DLD1 (cell line): ENCODE measurements around the gene OXCT1.
"Not testable (repeated sequence)": the region's sequence is repeated elsewhere in the genome, so short reads cannot be mapped to it uniquely, and the experiment has no call there.

Source experiments
- in situ Hi-C: cut with HindIII; loops from 2 replicates; pipeline ENCODE4 v1.10.0; 2017; ENCODE audit warnings: low sequenced_read_pairs

Gene OXCT1

DNA sequence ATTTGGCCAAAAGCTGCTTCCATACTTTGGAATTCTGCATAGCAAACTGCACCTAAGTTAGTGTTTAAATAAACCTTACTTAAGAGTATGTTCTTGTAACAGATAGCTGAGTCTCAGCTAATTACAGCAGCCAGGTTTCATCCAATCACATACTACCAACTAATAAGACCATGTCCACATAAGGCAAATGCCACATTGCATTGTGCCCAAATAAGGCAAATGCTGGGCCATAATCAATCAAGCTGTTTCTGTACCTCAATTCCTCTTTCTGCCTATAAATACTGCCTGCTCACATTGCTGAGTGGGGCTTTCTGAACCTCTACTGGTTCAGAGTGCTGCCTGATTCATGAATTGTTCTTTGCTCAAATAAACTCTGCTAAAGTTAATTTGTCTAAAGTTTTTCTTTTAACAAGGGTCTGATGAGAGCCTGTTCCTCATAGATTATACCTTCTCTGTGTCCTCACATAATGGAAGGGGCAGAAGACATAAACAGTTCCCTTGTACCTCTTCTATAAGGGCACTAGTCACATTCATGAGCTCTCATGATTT lies 4.4 kb upstream of the OXCT1 start:
- in situ Hi-C loops = no loop called here

DNA sequence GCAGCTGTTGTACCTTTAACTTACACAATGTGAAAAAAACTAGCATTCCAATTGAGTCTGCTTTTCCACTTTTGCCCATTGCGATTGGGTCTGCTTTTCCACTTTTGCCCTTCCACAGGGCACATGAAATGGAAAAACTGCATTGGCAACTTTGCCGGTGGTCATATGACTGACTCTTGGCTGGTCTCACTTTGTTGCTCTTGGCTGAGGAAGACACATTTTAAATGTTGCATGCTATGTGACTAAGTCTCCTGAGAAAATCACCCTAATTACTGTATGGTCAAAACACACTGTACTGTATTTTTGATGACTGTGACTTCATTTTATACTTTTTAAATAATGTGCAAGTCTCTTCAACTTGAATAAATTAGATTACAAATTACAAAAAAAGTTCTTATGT lies 1.6 kb upstream of the OXCT1 start:
- in situ Hi-C loops = no loop called here

GRCh38 chr5:41870627-41871048 lies 413 bp upstream of the OXCT1 start:
- in situ Hi-C loops = no loop called here

- in situ Hi-C loops = no loop called here
These were observed 988 bp downstream of the OXCT1 start for GRCh38 chr5:41869151-41869723.

- in situ Hi-C loops = no loop called here
These were observed 6.2 kb downstream of the OXCT1 start for GRCh38 chr5:41863871-41864486.

GRCh38 chr5:41858890-41859289 lies 11.3 kb downstream of the OXCT1 start:
- in situ Hi-C loops = no loop called here

- in situ Hi-C loops = no loop called here
These were observed 12.2 kb downstream of the OXCT1 start for GRCh38 chr5:41857989-41858388.

GRCh38 chr5:41856644-41857491 lies 13.4 kb downstream of the OXCT1 start:
- in situ Hi-C loops = no loop called here

DNA sequence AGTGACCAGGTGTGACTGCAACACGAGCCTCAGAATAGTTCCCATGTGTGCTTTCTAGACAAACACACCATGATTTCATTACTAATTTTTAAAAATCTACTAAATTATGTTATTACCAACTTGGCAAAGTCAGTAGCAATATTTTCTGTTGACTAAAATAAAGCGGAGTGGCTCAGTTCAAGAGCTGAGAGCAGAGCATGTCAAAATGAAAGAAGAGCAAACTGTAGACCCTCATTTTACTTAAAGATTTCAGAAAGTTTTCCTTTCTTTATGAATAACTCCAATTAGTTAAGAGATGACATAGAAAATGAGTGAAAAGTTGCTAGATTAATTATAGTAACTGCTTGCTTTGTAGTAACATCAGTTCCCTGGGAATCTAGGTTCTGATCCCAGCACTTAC lies 17.9 kb downstream of the OXCT1 start:
- in situ Hi-C loops = no loop called here

DNA sequence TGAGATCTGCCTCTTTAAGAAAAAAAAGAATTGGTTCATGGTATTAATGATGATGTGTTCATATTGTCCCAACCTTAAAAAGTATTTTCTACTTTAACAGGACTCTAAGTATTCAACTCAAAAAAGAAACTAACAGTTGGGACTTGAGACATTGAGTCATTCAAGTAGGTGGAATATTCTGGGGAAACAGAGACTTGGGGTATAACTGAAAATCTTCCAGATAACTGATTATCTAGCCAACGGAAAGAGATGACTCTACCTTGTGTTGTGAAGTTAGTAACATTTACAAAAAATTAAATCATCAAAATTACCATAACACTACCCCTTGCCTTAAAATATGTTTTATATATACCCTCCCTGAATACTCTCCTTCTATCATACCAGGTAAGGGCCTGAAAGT lies 19.1 kb downstream of the OXCT1 start:
- in situ Hi-C loops = no loop called here

DNA sequence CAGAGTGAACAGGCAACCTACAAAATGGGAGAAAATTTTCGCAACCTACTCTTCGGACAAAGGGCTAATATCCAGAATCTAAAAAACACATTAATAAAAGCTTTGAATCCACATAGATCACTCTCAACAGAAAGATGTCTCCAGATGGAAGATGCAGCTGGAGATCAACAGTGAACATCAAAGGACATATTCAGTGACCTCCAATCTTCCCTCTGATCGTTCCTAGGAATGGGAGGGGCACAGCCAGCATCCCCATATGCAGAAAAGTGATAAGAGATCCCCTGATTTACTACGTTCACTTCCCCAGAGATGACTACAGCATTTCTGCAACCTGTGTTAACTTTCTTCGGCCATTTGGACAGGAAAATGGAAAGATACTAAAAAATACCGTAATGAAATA lies 21.2 kb downstream of the OXCT1 start:
- in situ Hi-C loops = no loop called here

DNA sequence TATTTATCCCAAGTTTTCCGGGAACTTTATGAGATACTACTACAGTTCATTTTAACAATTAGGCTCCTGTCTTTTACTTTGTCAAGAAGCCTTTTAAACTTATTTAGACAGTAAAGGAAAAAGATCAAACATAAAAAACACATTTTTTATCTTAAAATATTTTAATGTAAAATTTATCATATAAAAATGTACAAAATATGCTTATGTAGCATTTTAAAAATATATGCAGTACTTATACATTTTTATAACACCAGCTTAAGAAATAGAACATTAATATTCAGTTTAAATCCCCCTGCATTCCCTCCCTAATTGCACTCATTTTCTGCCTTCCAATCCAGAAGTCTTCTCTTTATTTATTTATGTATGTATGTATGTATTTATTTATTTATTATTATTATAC lies 24.5 kb downstream of the OXCT1 start:
- in situ Hi-C loops = not testable (repeated sequence)

GRCh38 chr5:41844502-41844901 lies 25.7 kb downstream of the OXCT1 start:
- in situ Hi-C loops = no loop called here

DNA sequence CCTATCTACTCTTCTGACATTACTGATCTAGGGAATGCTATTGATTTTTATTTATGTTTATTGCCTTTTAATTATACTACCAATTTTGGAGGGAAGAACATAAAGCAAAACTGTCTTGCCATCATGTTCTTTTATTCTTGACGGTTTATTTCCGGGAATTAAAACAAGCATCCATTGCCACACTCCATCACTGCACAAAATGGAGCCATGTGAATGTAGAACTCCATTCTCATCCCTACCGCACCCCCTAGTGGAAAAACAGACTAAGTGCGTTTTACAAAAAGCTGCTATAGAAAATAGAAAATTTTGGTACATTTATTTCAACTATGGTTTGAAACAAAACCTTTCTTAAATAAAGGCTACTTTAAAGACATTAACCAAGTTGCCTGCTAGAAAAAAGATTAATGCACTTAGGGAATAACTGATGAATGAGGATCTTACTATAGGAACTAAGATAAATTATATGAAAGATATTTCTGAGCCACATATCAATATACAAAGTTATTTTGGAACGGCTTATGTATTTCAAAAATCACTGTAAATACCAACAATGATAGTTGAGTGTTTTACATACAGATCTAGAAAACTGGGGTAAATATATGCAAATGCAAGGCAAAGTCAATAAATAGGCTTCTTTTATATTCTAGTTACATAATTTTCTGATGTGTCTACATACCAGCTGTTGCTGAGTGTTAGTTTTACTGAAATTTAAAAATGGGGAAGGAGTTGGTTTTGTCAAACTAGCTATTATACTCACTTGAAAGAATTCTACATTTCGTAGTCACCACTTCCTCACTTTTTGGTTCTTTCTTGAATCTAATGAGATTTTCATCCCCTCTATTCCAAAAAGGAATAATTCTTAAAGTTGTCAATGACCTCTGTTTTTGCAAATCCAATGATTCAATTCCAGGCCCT lies 26.5 kb downstream of the OXCT1 start:
- in situ Hi-C loops = no loop called here

DNA sequence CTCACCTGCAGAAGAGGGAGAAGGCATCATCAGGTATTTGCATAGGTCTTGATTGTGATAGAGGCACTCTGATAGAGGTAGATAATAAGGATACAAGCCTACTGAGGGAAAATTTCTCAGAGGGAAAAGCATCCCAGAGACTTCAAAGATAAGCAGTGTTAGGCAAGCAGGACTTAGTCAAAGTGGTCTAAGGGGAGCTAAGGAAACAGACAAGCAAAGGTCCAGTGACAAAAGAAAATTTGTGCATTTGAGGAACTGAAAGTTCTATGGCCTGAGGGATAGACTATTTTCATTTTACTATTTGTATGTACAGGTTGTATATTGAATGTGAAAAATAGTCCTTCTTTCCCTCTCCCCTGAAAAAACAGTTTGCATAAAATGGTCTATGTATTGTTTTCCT lies 27.4 kb downstream of the OXCT1 start:
- in situ Hi-C loops = no loop called here

DNA sequence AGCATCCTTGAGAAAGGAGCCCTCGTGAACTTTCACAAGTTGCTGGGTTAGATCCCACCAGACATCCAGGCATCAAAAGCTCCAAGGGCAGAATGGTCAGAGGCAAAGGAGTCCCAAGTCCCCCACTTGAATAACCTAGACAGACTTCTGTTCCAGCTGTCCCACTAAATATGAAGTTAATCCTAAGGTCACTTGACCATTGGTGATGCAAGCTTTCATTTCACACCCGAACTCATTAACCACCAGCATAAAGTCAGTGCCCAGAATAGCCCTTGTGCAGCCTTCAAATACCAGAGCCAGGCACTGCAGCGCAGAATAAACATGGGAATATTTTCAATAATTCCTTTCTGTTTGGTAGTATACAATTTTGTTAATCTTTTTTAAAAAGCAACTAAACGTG lies 28.9 kb downstream of the OXCT1 start:
- in situ Hi-C loops = no loop called here

DNA sequence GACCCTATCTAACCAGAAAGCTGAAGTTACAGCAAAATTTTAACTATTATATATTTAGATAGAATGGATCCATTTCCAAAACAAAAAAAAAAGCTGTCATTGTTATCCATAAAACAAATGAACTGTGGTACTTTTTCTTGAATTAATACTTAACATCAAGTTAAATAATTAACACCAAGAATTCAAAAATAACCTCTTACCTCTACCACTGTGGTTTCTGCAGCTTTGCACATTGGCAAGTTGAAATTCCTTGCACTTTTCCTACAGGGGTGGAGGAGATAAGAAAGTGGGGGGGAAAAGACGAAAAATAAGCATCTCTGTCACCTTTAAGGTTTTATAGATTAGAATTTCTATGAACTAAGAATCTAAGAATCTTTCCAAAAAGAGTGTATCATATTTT lies 30.0 kb downstream of the OXCT1 start:
- in situ Hi-C loops = no loop called here

DNA sequence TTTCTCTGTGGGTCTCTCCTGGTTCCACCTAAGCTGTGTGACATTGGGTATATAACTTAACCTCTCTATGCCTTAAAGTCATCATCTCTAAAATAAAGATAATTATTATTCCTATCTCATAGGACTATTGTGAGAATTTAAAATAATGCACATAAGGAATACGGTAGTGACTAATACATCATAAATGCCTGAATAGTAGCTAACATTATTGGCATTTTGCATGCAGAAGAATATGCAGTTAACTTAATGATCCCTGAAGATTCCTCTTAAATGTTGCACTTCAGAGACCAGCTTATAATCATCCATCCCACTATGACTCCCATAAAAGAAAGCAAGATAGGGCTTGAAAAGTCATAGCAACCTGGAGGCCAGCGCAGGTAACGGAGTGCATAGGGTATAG lies 32.4 kb downstream of the OXCT1 start:
- in situ Hi-C loops = no loop called here

DNA sequence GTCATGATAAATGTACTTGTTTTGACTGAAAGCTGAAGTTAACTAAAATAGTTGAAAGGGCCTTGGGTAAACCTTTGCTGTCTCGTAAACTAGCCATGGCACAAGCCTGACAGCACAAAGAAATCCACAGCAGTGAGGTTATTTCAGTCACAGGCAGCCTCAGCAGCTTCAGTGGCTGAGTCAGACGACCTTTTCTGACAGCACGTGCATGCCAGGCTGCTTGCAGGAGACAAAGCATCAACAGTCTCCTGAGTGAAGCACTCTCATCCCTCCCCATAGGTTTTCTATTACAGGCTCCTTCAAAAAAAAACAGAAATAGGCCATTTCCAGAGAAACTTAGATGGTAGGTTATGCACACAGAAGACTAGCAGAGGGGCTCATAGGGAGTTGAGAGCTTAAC lies 34.6 kb downstream of the OXCT1 start:
- in situ Hi-C loops = no loop called here

DNA sequence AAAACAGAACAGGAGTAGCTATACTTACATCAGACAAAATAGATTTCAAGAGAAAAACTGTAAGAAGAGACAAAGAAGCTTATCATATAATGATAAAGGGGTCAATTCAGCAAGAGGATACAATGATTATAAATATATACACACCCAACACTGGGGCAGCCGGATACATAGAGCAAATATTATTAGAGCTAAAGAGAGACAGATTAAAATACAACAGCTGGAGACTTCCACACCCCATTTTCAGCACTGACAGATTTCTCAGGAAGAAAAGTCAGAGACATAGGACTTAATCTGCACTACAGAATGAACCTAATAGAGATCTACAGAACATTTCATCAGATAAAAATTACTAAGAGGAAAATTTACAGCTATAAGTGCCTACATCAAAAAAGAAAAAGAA lies 35.7 kb downstream of the OXCT1 start:
- in situ Hi-C loops = no loop called here

DNA sequence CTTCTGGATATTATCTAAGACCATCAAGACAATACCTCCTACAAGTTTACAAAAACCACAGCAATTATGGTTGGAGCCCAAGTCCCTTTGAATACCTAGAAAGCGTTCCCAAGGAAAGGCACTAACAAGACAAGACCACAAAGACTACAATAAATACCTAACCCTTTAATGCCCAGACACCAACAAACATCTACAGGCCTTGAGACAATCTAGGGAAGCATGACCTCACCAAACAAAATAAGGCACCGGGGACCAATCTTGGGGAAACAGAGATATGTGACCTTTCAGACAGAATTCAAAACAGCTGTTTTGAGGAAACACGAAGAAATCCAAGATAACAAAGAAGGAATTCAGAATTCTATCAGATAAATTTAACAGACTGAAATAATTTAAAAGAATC lies 37.8 kb downstream of the OXCT1 start:
- in situ Hi-C loops = no loop called here
